Loucy (cell line): ENCODE measurements around the gene VAV2.

Experiments used
- EZH2phosphoT487 ChIP-seq: fragments of 200-600 bp; IDR thresholded peaks from 2 replicates; pipeline ENCODE4 v1.6.1; 2018; ENCODE audit warnings: antibody characterized with exemption, mild to moderate bottlenecking, moderate library complexity, borderline replicate concordance
- TF ChIP-seq, protein P1 (sequence below): fragments of 200-600 bp; sonication (generic); conservative IDR thresholded peaks from 2 replicates; pipeline ENCODE4 v1.5.1; 2014; ENCODE audit warnings: mild to moderate bottlenecking, antibody characterized with exemption, low read length

DNA sequence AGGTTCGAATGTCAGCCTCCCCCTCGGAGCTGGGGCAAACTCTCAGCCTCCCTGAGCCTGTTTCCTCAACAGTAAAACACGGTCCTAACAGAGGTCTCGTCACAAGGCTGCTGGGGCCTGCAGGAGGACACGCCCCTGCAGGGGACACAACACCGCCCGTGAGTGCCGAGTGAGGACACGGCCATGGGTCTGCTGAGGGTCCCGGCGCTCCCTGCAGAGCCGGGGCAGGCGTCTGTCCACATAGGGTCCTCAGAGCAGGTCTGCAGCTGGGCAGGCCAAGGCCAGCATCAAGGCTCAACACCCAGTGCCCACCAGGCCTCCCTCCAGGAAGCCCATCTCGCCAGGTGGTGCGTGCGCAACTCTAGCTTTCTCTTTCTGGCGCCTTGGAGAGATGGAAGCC is 125.2 kb downstream of the VAV2 start:
- TF ChIP-seq, protein P1, sequence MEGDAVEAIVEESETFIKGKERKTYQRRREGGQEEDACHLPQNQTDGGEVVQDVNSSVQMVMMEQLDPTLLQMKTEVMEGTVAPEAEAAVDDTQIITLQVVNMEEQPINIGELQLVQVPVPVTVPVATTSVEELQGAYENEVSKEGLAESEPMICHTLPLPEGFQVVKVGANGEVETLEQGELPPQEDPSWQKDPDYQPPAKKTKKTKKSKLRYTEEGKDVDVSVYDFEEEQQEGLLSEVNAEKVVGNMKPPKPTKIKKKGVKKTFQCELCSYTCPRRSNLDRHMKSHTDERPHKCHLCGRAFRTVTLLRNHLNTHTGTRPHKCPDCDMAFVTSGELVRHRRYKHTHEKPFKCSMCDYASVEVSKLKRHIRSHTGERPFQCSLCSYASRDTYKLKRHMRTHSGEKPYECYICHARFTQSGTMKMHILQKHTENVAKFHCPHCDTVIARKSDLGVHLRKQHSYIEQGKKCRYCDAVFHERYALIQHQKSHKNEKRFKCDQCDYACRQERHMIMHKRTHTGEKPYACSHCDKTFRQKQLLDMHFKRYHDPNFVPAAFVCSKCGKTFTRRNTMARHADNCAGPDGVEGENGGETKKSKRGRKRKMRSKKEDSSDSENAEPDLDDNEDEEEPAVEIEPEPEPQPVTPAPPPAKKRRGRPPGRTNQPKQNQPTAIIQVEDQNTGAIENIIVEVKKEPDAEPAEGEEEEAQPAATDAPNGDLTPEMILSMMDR: no peak
- TF ChIP-seq EZH2phosphoT487: no peak
